Measurements from ENCODE around the gene PACS1. TPM values are rescaled to one million over a fixed set of nuclear protein-coding genes. Genes with fewer than 3 reads are reported as not detected.

PACS1 gene
- polyA plus RNA-seq, 1 donor (not counting 4 experiments of a cell fraction or from before 2014, with no cell fraction given) = 14.9 TPM

DNA sequence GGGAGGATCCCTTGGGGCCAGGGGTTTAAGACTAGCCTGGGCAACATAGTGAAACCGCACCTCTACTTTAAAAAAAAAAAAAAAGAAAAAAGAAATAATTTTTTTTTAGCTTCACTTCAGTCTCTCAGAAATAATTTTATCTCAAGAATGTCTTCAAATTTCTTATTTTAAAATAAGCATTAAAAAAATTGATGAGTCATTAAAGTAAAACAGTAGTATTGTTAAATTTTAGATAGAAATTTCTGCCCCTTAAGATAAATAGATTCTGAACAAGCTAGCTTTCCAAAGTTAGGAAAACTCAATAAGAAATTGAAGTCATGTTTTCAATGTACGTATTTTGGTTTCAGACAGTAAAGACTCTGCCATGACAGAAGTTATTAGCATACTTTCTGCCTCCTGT is 7.7 kb upstream of the PACS1 start:
- peaks cover 57 to 69% of the 10 kb centered on the region in 2 experiments for H3K36me3 ChIP-seq (ENCODE audit: control insufficient read depth in 2 of 2, extremely low read depth in 1 of 2, insufficient read depth in 2 of 2, low read length in 2 of 2)
- no peaks in the 10 kb centered on the region for H3K9me3 ChIP-seq (ENCODE audit: control insufficient read depth, low read depth, low read length)
- no peak for TF ChIP-seq EZH2 (IDR thresholded peaks at IDR 0.05; ENCODE audit: low read length)
- TF ChIP-seq, protein P1, sequence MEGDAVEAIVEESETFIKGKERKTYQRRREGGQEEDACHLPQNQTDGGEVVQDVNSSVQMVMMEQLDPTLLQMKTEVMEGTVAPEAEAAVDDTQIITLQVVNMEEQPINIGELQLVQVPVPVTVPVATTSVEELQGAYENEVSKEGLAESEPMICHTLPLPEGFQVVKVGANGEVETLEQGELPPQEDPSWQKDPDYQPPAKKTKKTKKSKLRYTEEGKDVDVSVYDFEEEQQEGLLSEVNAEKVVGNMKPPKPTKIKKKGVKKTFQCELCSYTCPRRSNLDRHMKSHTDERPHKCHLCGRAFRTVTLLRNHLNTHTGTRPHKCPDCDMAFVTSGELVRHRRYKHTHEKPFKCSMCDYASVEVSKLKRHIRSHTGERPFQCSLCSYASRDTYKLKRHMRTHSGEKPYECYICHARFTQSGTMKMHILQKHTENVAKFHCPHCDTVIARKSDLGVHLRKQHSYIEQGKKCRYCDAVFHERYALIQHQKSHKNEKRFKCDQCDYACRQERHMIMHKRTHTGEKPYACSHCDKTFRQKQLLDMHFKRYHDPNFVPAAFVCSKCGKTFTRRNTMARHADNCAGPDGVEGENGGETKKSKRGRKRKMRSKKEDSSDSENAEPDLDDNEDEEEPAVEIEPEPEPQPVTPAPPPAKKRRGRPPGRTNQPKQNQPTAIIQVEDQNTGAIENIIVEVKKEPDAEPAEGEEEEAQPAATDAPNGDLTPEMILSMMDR (optimal IDR thresholded peaks at IDR 0.05 in 1 of 3, IDR thresholded peaks at IDR 0.05 in 1 of 3, conservative IDR thresholded peaks at IDR 0.05 in 1 of 3; ENCODE audit: extremely low read depth in 1 of 3, insufficient read depth in 2 of 3, low read length in 3 of 3) = no peak
- peaks cover 3% of the 10 kb centered on the region for H3K9me1 ChIP-seq (ENCODE audit: control insufficient read depth, extremely low read depth, insufficient read depth, low read length)
- H3K79me2 ChIP-seq (ENCODE audit: control insufficient read depth, insufficient read depth, low read length) = peaks cover 16% of the 10 kb centered on the region
- H2AFZ ChIP-seq (ENCODE audit: control insufficient read depth, low read length) = no peak overlapping the region
- no peak overlapping the region for H3K4me3 ChIP-seq (ENCODE audit: control insufficient read depth in 2 of 3, extremely low read depth in 1 of 3, insufficient read depth in 2 of 3, low read depth in 1 of 3, low read length in 3 of 3)
- H3K4me2 ChIP-seq (ENCODE audit: control insufficient read depth, extremely low read depth, insufficient read depth, low read depth, low read length) = no peak overlapping the region
- peaks cover 2% of the 10 kb centered on the region for H4K20me1 ChIP-seq (ENCODE audit: control insufficient read depth, extremely low read depth, insufficient read depth, low read length)
- no peak overlapping the region for H3K9ac ChIP-seq (ENCODE audit: control insufficient read depth, extremely low read depth, insufficient read depth, low read length)
- DNase-seq (ENCODE audit: low read depth, low spot score) (no peak), FAIRE-seq (no peak)
- peaks cover 16% of the 10 kb centered on the region for H3K4me1 ChIP-seq (ENCODE audit: control insufficient read depth, extremely low read depth, insufficient read depth, low read length)
- H3K27ac ChIP-seq (ENCODE audit: control insufficient read depth, insufficient read depth, low read length) = no peak overlapping the region
- dilution Hi-C loops (cut with MboI; ENCODE audit: extremely low pct_ligation_motif_present, low sequenced_read_pairs) = no loop called here
- H3K27me3 ChIP-seq (ENCODE audit: control insufficient read depth, extremely low read depth, insufficient read depth, low read length) = no peaks in the 10 kb centered on the region

DNA sequence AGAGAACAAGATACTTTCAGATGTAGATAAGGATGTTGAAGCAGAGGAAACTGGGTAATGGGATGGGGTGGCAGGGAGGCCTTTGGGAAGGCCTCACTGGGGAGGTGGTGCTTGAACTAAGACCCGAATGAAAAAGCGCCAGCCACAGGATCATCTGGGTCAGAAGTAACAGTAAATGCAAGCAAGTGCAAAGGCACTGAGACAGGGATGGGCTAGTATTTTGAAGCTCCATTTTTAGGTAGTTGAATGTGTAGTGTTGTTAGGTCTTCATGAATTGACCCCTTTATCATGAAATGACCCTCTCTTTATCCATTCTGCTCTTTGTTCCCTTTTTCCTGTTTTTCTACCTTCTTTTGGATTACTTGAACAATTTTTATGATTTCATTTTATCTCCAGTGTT is 6.2 kb upstream of the PACS1 start:
- Histone ChIP-seq H4K20me1 (ENCODE audit: control insufficient read depth, extremely low read depth, insufficient read depth, low read length) (peaks cover 10% of the 10 kb centered on the region), H3K4me2 (ENCODE audit: control insufficient read depth, extremely low read depth, insufficient read depth, low read depth, low read length) (no peak overlapping the region), H3K9ac (ENCODE audit: control insufficient read depth, extremely low read depth, insufficient read depth, low read length) (no peak overlapping the region), H3K4me1 (ENCODE audit: control insufficient read depth, extremely low read depth, insufficient read depth, low read length) (peaks cover 18% of the 10 kb centered on the region), H3K4me3 (ENCODE audit: control insufficient read depth in 2 of 3, extremely low read depth in 1 of 3, insufficient read depth in 2 of 3, low read depth in 1 of 3, low read length in 3 of 3) (no peak overlapping the region), H3K9me3 (ENCODE audit: control insufficient read depth, low read depth, low read length) (no peaks in the 10 kb centered on the region), H3K9me1 (ENCODE audit: control insufficient read depth, extremely low read depth, insufficient read depth, low read length) (peaks cover 3% of the 10 kb centered on the region), H3K36me3 (ENCODE audit: control insufficient read depth in 2 of 2, extremely low read depth in 1 of 2, insufficient read depth in 2 of 2, low read length in 2 of 2) (peaks cover 56 to 70% of the 10 kb centered on the region in 2 experiments), H2AFZ (ENCODE audit: control insufficient read depth, low read length) (no peak overlapping the region), H3K27me3 (ENCODE audit: control insufficient read depth, extremely low read depth, insufficient read depth, low read length) (no peaks in the 10 kb centered on the region), H3K27ac (ENCODE audit: control insufficient read depth, insufficient read depth, low read length) (no peak overlapping the region), H3K79me2 (ENCODE audit: control insufficient read depth, insufficient read depth, low read length) (peaks cover 15% of the 10 kb centered on the region)
- no peak for FAIRE-seq
- no peak for DNase-seq (ENCODE audit: low read depth, low spot score)
- TF ChIP-seq EZH2 (IDR thresholded peaks at IDR 0.05; ENCODE audit: low read length) = no peak
- TF ChIP-seq, protein P1 (optimal IDR thresholded peaks at IDR 0.05 in 1 of 3, IDR thresholded peaks at IDR 0.05 in 1 of 3, conservative IDR thresholded peaks at IDR 0.05 in 1 of 3; ENCODE audit: extremely low read depth in 1 of 3, insufficient read depth in 2 of 3, low read length in 3 of 3) = no peak
- dilution Hi-C loops (cut with MboI; ENCODE audit: extremely low pct_ligation_motif_present, low sequenced_read_pairs) = no loop called here
